SH-SY5Y (cell line): ENCODE data around the gene ISY1.

ENCODE experiments used
- GATA2 ChIP-seq: IDR thresholded peaks from 2 replicates; pipeline ENCODE4 v1.6.1; 2011; ENCODE audit warnings: mild to moderate bottlenecking, low read depth, low read length
- GATA3 ChIP-seq: IDR thresholded peaks from 2 replicates; pipeline ENCODE4 v1.6.1; 2011; ENCODE audit warnings: low read depth, mild to moderate bottlenecking, low read length, moderate library complexity

GRCh38 chr3:129100274-129100673, 60.6 kb downstream of the ISY1 start:
- TF ChIP-seq GATA2 (no peak), GATA3 (no peak)
